HUES6 (cell line): Measurements from ENCODE around the gene SH3RF3.

ENCODE experiments used
- H3K27ac ChIP-seq: 2 replicates; pipeline ENCODE4 v1.7.0; 2013; ENCODE audit warnings: low read depth, mild to moderate bottlenecking, low read length, inconsistent platforms
- H3K27me3 ChIP-seq: 2 replicates; pipeline ENCODE4 v1.6.1; 2013; ENCODE audit warnings: low read length; ENCODE audit not compliant: control insufficient read depth, insufficient read depth
- H3K36me3 ChIP-seq: 2 replicates; pipeline ENCODE4 v1.6.1; 2013; ENCODE audit warnings: low read length; ENCODE audit not compliant: control insufficient read depth, insufficient read depth
- H3K4me1 ChIP-seq: 2 replicates; pipeline ENCODE4 v1.6.1; 2013; ENCODE audit warnings: low read length; ENCODE audit not compliant: control insufficient read depth, insufficient read depth
- H3K4me3 ChIP-seq: 2 replicates; pipeline ENCODE4 v1.5.1; 2013; ENCODE audit warnings: low read depth, low read length
- H3K9ac ChIP-seq: one replicate; pipeline ENCODE4 v1.6.1; 2013; ENCODE audit warnings: mild to moderate bottlenecking, low read length
- H3K9me3 ChIP-seq: 2 replicates; pipeline ENCODE4 v1.6.1; 2013; ENCODE audit warnings: low read depth, low read length; ENCODE audit not compliant: control insufficient read depth, insufficient read depth

The SH3RF3 gene

DNA sequence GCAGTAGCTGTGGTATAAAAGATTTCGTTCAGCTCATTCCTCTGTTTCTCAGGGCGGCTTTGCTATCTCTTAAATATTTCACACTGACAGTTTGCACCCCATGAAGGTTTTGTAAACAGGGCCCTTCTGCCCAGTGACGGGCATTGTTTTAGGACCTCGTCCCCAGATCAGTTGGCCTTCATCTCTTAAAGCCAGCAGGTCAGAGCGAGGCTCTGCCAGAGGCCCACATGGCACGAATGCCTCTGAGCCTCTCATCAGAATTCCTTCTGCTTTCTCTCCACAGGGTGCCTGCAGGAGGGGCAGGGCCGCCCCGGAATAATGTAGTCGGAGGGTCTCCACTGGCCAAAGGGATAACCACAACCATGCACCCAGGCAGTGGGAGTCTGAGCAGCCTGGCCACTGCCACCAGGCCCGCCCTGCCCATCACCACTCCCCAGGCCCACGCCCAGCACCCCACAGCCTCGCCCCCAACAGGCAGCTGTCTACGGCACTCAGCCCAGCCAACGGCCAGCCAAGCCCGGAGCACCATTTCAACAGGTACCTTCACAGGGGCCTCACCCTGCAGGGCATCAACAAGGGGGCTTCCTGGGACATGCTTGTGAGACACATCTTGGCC, 307.7 kb downstream of the SH3RF3 start:
- H3K27me3 ChIP-seq, result no peaks in the 10 kb centered on the region
- no peak overlapping the region for H3K9ac ChIP-seq
- H3K27ac ChIP-seq, result no peak overlapping the region
- no peaks in the 10 kb centered on the region for H3K4me1 ChIP-seq
- H3K36me3 ChIP-seq, result no peaks in the 10 kb centered on the region
- 0 out of 2 replicates have a peak, but pooled peaks cover 6% of the 10 kb centered on the region for H3K9me3 ChIP-seq
- no peak overlapping the region for H3K4me3 ChIP-seq

DNA sequence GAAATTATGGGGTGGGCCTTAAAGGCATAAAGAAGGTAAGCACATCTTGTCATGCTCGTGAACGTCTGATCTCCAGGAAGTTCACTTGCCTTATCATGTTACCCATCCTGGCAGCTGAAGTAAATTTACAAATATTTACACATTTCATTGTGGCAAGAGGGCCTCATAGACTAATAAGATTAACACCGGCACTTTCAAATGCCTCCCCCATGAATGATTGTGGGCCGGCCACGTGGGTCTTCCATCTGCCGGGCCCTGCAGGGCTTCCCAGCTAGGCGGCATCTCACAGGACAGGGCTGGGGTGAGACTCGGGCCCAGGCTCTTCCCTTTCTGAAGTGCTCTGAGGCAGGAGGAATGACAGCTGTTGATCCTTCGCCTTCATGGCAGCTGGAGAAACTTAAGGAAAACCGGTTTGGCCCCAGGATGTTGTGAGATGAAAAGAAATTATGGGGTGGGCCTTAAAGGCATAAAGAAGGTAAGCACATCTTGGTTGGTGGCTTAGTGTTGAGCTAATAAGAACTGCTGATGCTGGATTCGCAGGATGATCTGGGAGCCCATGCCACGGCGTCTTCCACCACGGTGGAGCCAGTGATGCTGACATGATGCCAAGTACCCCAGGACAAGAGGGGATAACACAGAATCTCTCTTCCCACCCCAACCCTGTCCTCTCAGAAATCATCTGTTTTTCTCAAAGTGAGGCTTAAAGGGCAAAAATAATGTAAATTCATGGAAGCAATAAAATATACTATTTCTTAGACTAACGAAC, 308.5 kb downstream of the SH3RF3 start:
- H3K27ac ChIP-seq, result no peak overlapping the region
- H3K9me3 ChIP-seq, result 0 out of 2 replicates have a peak, but pooled peaks cover 6% of the 10 kb centered on the region
- no peak overlapping the region for H3K4me3 ChIP-seq
- H3K27me3 ChIP-seq, result no peaks in the 10 kb centered on the region
- H3K9ac ChIP-seq, result no peak overlapping the region
- H3K4me1 ChIP-seq, result no peaks in the 10 kb centered on the region
- H3K36me3 ChIP-seq, result no peaks in the 10 kb centered on the region

- no peaks in the 10 kb centered on the region for H3K4me1 ChIP-seq
- no peak overlapping the region for H3K27ac ChIP-seq
- H3K27me3 ChIP-seq, result no peaks in the 10 kb centered on the region
- H3K36me3 ChIP-seq, result no peaks in the 10 kb centered on the region
- H3K4me3 ChIP-seq, result no peak overlapping the region
- H3K9me3 ChIP-seq, result peaks cover 12% of the 10 kb centered on the region
- no peak overlapping the region for H3K9ac ChIP-seq
Measured at GRCh38 chr2:109438146-109438545, 309.1 kb downstream of the SH3RF3 start.

GRCh38 chr2:109438773-109439389, 309.9 kb downstream of the SH3RF3 start:
- no peaks in the 10 kb centered on the region for H3K36me3 ChIP-seq
- peaks cover 18% of the 10 kb centered on the region for H3K9me3 ChIP-seq
- no peak overlapping the region for H3K9ac ChIP-seq
- H3K4me1 ChIP-seq, result no peaks in the 10 kb centered on the region
- H3K27ac ChIP-seq, result no peak overlapping the region
- H3K27me3 ChIP-seq, result no peaks in the 10 kb centered on the region
- no peak overlapping the region for H3K4me3 ChIP-seq

GRCh38 chr2:109439390-109439786, 310.4 kb downstream of the SH3RF3 start:
- Histone ChIP-seq H3K4me1 (no peaks in the 10 kb centered on the region), H3K9me3 (peaks cover 19% of the 10 kb centered on the region), H3K9ac (no peak overlapping the region), H3K27ac (no peak overlapping the region), H3K4me3 (no peak overlapping the region), H3K27me3 (no peaks in the 10 kb centered on the region), H3K36me3 (no peaks in the 10 kb centered on the region)

- H3K4me1 ChIP-seq, result no peaks in the 10 kb centered on the region
- H3K4me3 ChIP-seq, result no peak overlapping the region
- no peaks in the 10 kb centered on the region for H3K36me3 ChIP-seq
- H3K9ac ChIP-seq, result no peak overlapping the region
- no peaks in the 10 kb centered on the region for H3K27me3 ChIP-seq
- H3K9me3 ChIP-seq, result peaks cover 23% of the 10 kb centered on the region
- H3K27ac ChIP-seq, result no peak overlapping the region
Measured at GRCh38 chr2:109439986-109440385, 311.0 kb downstream of the SH3RF3 start.

GRCh38 chr2:109440499-109441156, 311.6 kb downstream of the SH3RF3 start:
- Histone ChIP-seq H3K27ac (no peak overlapping the region), H3K27me3 (no peaks in the 10 kb centered on the region), H3K36me3 (no peaks in the 10 kb centered on the region), H3K4me3 (no peak overlapping the region), H3K9ac (no peak overlapping the region), H3K9me3 (peaks cover 23% of the 10 kb centered on the region), H3K4me1 (no peaks in the 10 kb centered on the region)

GRCh38 chr2:109442715-109443319, 313.8 kb downstream of the SH3RF3 start:
- H3K4me3 ChIP-seq, result no peak overlapping the region
- no peaks in the 10 kb centered on the region for H3K36me3 ChIP-seq
- no peaks in the 10 kb centered on the region for H3K4me1 ChIP-seq
- H3K27ac ChIP-seq, result no peak overlapping the region
- no peaks in the 10 kb centered on the region for H3K27me3 ChIP-seq
- no peak overlapping the region for H3K9ac ChIP-seq
- peaks cover 23% of the 10 kb centered on the region for H3K9me3 ChIP-seq

DNA sequence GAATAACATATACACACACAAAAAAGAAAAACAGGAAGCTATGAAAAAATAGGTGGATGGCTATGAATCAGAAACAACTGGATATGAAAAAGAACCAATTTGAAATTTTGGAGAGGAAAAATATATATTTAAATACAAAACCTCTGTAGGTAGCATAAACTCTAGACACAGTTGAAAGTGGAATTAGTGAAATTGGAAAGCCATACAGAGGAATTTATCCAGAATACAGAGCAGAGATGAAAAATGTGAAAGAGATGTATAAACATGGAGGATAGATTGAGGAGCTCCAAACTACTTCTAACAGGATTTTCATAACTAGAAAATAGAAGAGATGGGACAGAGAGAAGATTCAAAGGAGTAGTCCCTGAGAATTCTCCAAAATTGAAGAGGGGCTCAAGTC, 315.9 kb downstream of the SH3RF3 start:
- H3K27ac ChIP-seq, result no peak overlapping the region
- no peaks in the 10 kb centered on the region for H3K27me3 ChIP-seq
- H3K9ac ChIP-seq, result no peak overlapping the region
- peaks cover 23% of the 10 kb centered on the region for H3K9me3 ChIP-seq
- H3K4me3 ChIP-seq, result no peak overlapping the region
- no peaks in the 10 kb centered on the region for H3K36me3 ChIP-seq
- H3K4me1 ChIP-seq, result no peaks in the 10 kb centered on the region

DNA sequence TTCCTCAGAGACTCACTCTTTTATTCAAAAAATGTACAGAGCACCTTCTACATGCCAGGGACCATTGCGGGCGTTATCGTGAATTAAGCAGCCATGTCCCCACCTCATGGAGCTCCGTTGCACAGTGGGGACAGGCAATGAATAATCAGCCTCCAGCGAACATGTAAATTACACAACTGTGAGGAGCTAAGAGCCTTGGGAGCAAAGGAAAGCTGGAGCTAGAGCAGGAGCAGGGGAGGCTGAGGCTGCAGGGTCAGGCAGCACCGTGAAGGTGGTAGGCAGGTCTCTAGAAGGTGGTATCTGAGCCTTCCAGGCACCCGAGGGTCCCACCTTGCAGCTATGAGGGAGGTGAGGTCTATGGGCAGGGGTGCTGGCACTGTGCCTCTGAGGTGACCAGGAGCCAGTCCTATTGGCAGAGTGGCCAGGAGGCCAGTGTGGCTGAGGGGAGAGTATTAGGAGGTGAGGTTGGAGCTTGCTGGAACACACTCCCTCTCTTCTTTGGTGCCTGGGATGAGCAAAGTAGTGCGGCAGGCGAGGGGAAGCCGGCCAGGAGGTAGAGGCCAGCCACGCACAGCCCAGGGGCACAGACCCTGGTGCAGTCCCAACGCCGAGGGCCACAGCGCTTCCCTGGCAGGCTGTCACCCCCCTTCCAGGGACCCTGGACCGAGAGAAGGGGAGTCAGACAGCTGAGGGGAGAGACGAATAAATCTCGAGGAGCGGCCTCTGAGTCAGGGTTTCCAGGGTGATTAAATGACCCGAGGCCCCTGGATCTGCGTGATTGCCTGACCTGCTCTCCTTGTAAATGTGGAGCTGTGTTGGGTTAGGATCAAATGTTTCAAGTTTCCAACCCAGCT, 317.5 kb downstream of the SH3RF3 start:
- peaks cover 18% of the 10 kb centered on the region for H3K9me3 ChIP-seq
- no peak overlapping the region for H3K27ac ChIP-seq
- no peak overlapping the region for H3K4me3 ChIP-seq
- no peaks in the 10 kb centered on the region for H3K36me3 ChIP-seq
- H3K27me3 ChIP-seq, result no peaks in the 10 kb centered on the region
- no peaks in the 10 kb centered on the region for H3K4me1 ChIP-seq
- no peak overlapping the region for H3K9ac ChIP-seq
